Measurements from ENCODE around the gene SNX8. TPM values are rescaled to one million over a fixed set of nuclear protein-coding genes. Genes with fewer than 3 reads are reported as not detected.

Gene SNX8
- total and polyA plus RNA-seq, 8 donors, result 17.0 to 60.5 (median 27.4) TPM

- no peak for TF ChIP-seq CTCF (IDR thresholded peaks at IDR 0.05)
- peak in 1 of 4 donors; percentile 57 for DNase-seq
- intact Hi-C loops (cut with DNase I), result no loop called here
- Histone ChIP-seq H3K4me3 (no peak overlapping the region), H3K27me3 (no peaks in the 10 kb centered on the region), H3K36me3 (peaks cover 0 to 98% of the 10 kb centered on the region in 2 donors), H3K4me1 (no peaks in the 10 kb centered on the region), H3K9me3 (no peaks in the 10 kb centered on the region), H3K27ac (no peak overlapping the region)
- no peak for ATAC-seq
Measured at GRCh38 chr7:2220506-2220905, 93.7 kb downstream of the SNX8 start.

GRCh38 chr7:2220030-2220429 lies 94.2 kb downstream of the SNX8 start:
- peak in 1 of 4 donors; percentile 67 for DNase-seq
- Histone ChIP-seq H3K27me3 (no peaks in the 10 kb centered on the region), H3K4me3 (no peak overlapping the region), H3K27ac (no peak overlapping the region), H3K4me1 (no peaks in the 10 kb centered on the region), H3K9me3 (no peaks in the 10 kb centered on the region), H3K36me3 (peaks cover 0 to 98% of the 10 kb centered on the region in 2 donors)
- intact Hi-C loops (cut with DNase I), result no loop called here
- no peak for ATAC-seq
- TF ChIP-seq CTCF (IDR thresholded peaks at IDR 0.05), result no peak

GRCh38 chr7:2219606-2220005 lies 94.6 kb downstream of the SNX8 start:
- Histone ChIP-seq H3K27ac (no peak overlapping the region), H3K36me3 (peaks cover 0 to 98% of the 10 kb centered on the region in 2 donors), H3K9me3 (no peaks in the 10 kb centered on the region), H3K4me3 (no peak overlapping the region), H3K27me3 (no peaks in the 10 kb centered on the region), H3K4me1 (no peaks in the 10 kb centered on the region)
- peak in 1 of 4 donors; percentile 58 for DNase-seq
- intact Hi-C loops (cut with DNase I), result no loop called here
- no peak for ATAC-seq
- TF ChIP-seq CTCF (IDR thresholded peaks at IDR 0.05), result no peak

- Histone ChIP-seq H3K9me3 (no peaks in the 10 kb centered on the region), H3K27me3 (no peaks in the 10 kb centered on the region), H3K27ac (no peak overlapping the region), H3K4me3 (no peak overlapping the region), H3K36me3 (peaks cover 0 to 98% of the 10 kb centered on the region in 2 donors), H3K4me1 (no peaks in the 10 kb centered on the region)
- intact Hi-C loops (cut with DNase I), result no loop called here
- DNase-seq (peak in 1 of 4 donors; percentile 70), ATAC-seq (no peak)
- no peak for TF ChIP-seq CTCF (IDR thresholded peaks at IDR 0.05)
Measured at GRCh38 chr7:2219136-2219535, 95.1 kb downstream of the SNX8 start.

GRCh38 chr7:2218444-2218785 lies 95.8 kb downstream of the SNX8 start:
- no peak overlapping the region for H3K4me3 ChIP-seq
- H3K4me1 ChIP-seq, result no peaks in the 10 kb centered on the region
- H3K36me3 ChIP-seq, result peaks cover 0 to 98% of the 10 kb centered on the region in 2 donors
- H3K9me3 ChIP-seq, result no peaks in the 10 kb centered on the region
- DNase-seq, result peak in 1 of 4 donors; percentile 55
- H3K27ac ChIP-seq, result no peak overlapping the region
- TF ChIP-seq CTCF (IDR thresholded peaks at IDR 0.05), result no peak
- H3K27me3 ChIP-seq, result no peaks in the 10 kb centered on the region
- intact Hi-C loops (cut with DNase I), result no loop called here
- ATAC-seq, result no peak
